IMR-90 (cell line): Measurements from ENCODE around the gene YPEL3. TPM values are rescaled to one million over a fixed set of nuclear protein-coding genes. Genes with fewer than 3 reads are reported as not detected.

Experiments used
- ATAC-seq: fragments of 200-7000 bp; cut with Tn5 transposase; 2 replicates; pipeline ENCODE4 v1.9.1; 2020; ENCODE audit warnings: low read depth, mild to moderate bottlenecking, moderate library complexity
- BruUV-seq: library from RNA; stranded (reverse); fragments of 400-500 nt; replicated peaks from 2 replicates; lab custom pipeline; 2021; lab: Mats Ljungman, UMichigan
- CTCF ChIA-PET: fragments of 300-600 bp; formaldehyde crosslinking; extraction: SDS; loops from one replicate; lab custom pipeline; 2021; ENCODE audit warnings: antibody characterized with exemption; lab: Yijun Ruan, JAX
- POLR2A ChIA-PET: fragments of 300-600 bp; sonication (Branson Sonifier 250); formaldehyde crosslinking; loops from one replicate; lab custom pipeline; 2022; ENCODE audit warnings: antibody characterized with exemption; ENCODE audit not compliant: unreplicated experiment; lab: Charles Lee
- DNase-seq: peaks from one replicate; pipeline ENCODE4 v3.0.0; 2013
- H2AFZ ChIP-seq: replicated peaks from 2 replicates; pipeline ENCODE3; 2013; ENCODE audit warnings: low read length, mild to moderate bottlenecking; ENCODE audit not compliant: poor library complexity
- H2AK5ac ChIP-seq: 2 replicates; pipeline ENCODE4 v1.6.1; 2013; ENCODE audit warnings: low read depth, low read length, inconsistent platforms
- H2AK9ac ChIP-seq: replicated peaks from 2 replicates; pipeline ENCODE3; 2013; ENCODE audit warnings: mild to moderate bottlenecking, low read depth, low read length, moderate library complexity; ENCODE audit not compliant: poor library complexity
- H2BK120ac ChIP-seq: 2 replicates; pipeline ENCODE4 v1.6.1; 2013; ENCODE audit warnings: low read depth, low read length, inconsistent platforms
- H2BK15ac ChIP-seq: 3 replicates; pipeline ENCODE4 v1.6.1; 2013; ENCODE audit warnings: low read depth, low read length, inconsistent platforms
- H2BK20ac ChIP-seq: 2 replicates; pipeline ENCODE4 v1.6.1; 2013; ENCODE audit warnings: low read depth, mild to moderate bottlenecking, inconsistent platforms, low read length, moderate library complexity
- H2BK5ac ChIP-seq: 2 replicates; pipeline ENCODE4 v1.6.1; 2013; ENCODE audit warnings: mild to moderate bottlenecking, low read depth, low read length, inconsistent platforms; ENCODE audit not compliant: poor library complexity, severe bottlenecking
- H3K14ac ChIP-seq: replicated peaks from 2 replicates; pipeline ENCODE4 v1.6.1; 2013; ENCODE audit warnings: low read depth, low read length, inconsistent platforms
- H3K18ac ChIP-seq: 2 replicates; pipeline ENCODE4 v1.6.1; 2013; ENCODE audit warnings: low read depth, low read length, control low read depth
- H3K23ac ChIP-seq: 2 replicates; pipeline ENCODE4 v1.6.1; 2013; ENCODE audit warnings: low read depth, low read length, inconsistent platforms
- H3K27ac ChIP-seq: 2 replicates; pipeline ENCODE4 v1.5.1; 2013; ENCODE audit warnings: mild to moderate bottlenecking, control low read depth, low read length; ENCODE audit not compliant: insufficient read depth
- H3K27me3 ChIP-seq: 2 replicates; pipeline ENCODE4 v1.6.1; 2013; ENCODE audit warnings: low read length; ENCODE audit not compliant: control insufficient read depth, insufficient read depth
- H3K36me3 ChIP-seq: 2 replicates; pipeline ENCODE4 v1.6.1; 2013; ENCODE audit warnings: low read length, mixed read lengths; ENCODE audit not compliant: control insufficient read depth, insufficient read depth
- H3K4ac ChIP-seq: 2 replicates; pipeline ENCODE4 v1.6.1; 2013; ENCODE audit warnings: low read depth, low read length, inconsistent platforms
- H3K4me1 ChIP-seq: 2 replicates; pipeline ENCODE4 v1.6.1; 2013; ENCODE audit warnings: low read length, mixed read lengths; ENCODE audit not compliant: control insufficient read depth, insufficient read depth
- H3K4me2 ChIP-seq: 2 replicates; pipeline ENCODE4 v1.6.1; 2013; ENCODE audit warnings: low read depth, mild to moderate bottlenecking, control low read depth, low read length, moderate library complexity
- H3K4me3 ChIP-seq: 2 replicates; pipeline ENCODE4 v1.5.1; 2013; ENCODE audit warnings: low read depth, mild to moderate bottlenecking, control low read depth, low read length, moderate library complexity; ENCODE audit not compliant: insufficient read depth
- H3K56ac ChIP-seq: 2 replicates; pipeline ENCODE4 v1.6.1; 2013; ENCODE audit warnings: low read length, inconsistent platforms; ENCODE audit not compliant: insufficient read depth; ENCODE audit errors: extremely low read depth
- H3K79me1 ChIP-seq, 2 experiments: 2 replicates each; pipeline ENCODE4 v1.6.1; 2013; ENCODE audit warnings: low read length in 2 of 2, inconsistent platforms in 1 of 2, low read depth in 1 of 2
- H3K9ac ChIP-seq: 2 replicates; pipeline ENCODE4 v1.6.1; 2013; ENCODE audit warnings: low read depth, low read length, control low read depth
- H3K9me1 ChIP-seq: 2 replicates; pipeline ENCODE4 v1.6.1; 2013; ENCODE audit warnings: low read length, inconsistent platforms; ENCODE audit not compliant: insufficient read depth
- H3K9me3 ChIP-seq: 2 replicates; pipeline ENCODE4 v1.6.1; 2013; ENCODE audit warnings: low read length; ENCODE audit not compliant: control insufficient read depth, insufficient read depth
- H4K20me1 ChIP-seq: 2 replicates; pipeline ENCODE4 v1.6.1; 2013; ENCODE audit warnings: low read length, inconsistent platforms; ENCODE audit not compliant: insufficient read depth
- H4K5ac ChIP-seq: 2 replicates; pipeline ENCODE4 v1.6.1; 2013; ENCODE audit warnings: mild to moderate bottlenecking, low read depth, low read length, control low read depth
- H4K8ac ChIP-seq, 2 experiments: 2 replicates each; pipeline ENCODE4 v1.6.1; 2013; ENCODE audit warnings: low read depth in 2 of 2, low read length in 2 of 2, control low read depth in 1 of 2, inconsistent platforms in 1 of 2
- H4K91ac ChIP-seq: 2 replicates; pipeline ENCODE4 v1.6.1; 2013; ENCODE audit warnings: low read depth, low read length, inconsistent platforms; ENCODE audit not compliant: insufficient read depth
- BHLHE40 ChIP-seq: fragments of 150-350 bp; IDR thresholded peaks from 2 replicates; pipeline ENCODE4 v1.6.1; 2016; ENCODE audit warnings: mild to moderate bottlenecking, low read depth, low read length
- CHD1 ChIP-seq: IDR thresholded peaks from 2 replicates; pipeline ENCODE4 v1.6.1; 2012; ENCODE audit warnings: low read depth, low read length, improper control_type of control experiment
- CTCF ChIP-seq: conservative IDR thresholded peaks from 2 replicates; pipeline ENCODE4 v1.5.1; 2012; ENCODE audit warnings: mild to moderate bottlenecking, low read depth, low read length, improper control_type of control experiment
- FOS ChIP-seq: fragments of 150-350 bp; IDR thresholded peaks from 2 replicates; pipeline ENCODE4 v1.6.1; 2016; ENCODE audit warnings: low read depth, low read length
- MAFK ChIP-seq: IDR thresholded peaks from 2 replicates; pipeline ENCODE4 v1.6.1; 2012; ENCODE audit warnings: low read depth, low read length, improper control_type of control experiment
- MXI1 ChIP-seq: IDR thresholded peaks from 2 replicates; pipeline ENCODE4 v1.6.1; 2012; ENCODE audit warnings: low read depth, mild to moderate bottlenecking, low read length, moderate library complexity, borderline replicate concordance
- NFE2L2 ChIP-seq: fragments of 150-350 bp; IDR thresholded peaks from 2 replicates; pipeline ENCODE4 v1.6.1; 2016; ENCODE audit warnings: low read depth, mild to moderate bottlenecking, low read length
- POLR2A ChIP-seq: IDR thresholded peaks from 2 replicates; pipeline ENCODE4 v1.6.1; 2012; ENCODE audit warnings: mild to moderate bottlenecking, low read depth, low read length
- RFX5 ChIP-seq: IDR thresholded peaks from 2 replicates; pipeline ENCODE4 v1.8.0; 2012; ENCODE audit warnings: low read depth, mild to moderate bottlenecking, low read length, moderate library complexity
- USF2 ChIP-seq: fragments of 150-350 bp; IDR thresholded peaks from 2 replicates; pipeline ENCODE4 v1.6.1; 2017; ENCODE audit warnings: mild to moderate bottlenecking, antibody characterized with exemption, low read length, low read depth
- WGBS, 2 experiments: methylation state at CpG; one replicate each; pipeline versions ENCODE4 v1.1.5 to v1.1.7; 2013; ENCODE audit warnings: missing lambda C conversion rate in 2 of 2; ENCODE audit not compliant: insufficient read length in 1 of 2; ENCODE audit errors: extremely low coverage in 2 of 2; 5-methylcytosine and 5-hydroxymethylcytosine counted together
- dilution Hi-C: fragments of 300-500 bp; cut with HindIII; formaldehyde crosslinking; loops from one replicate; pipeline ENCODE4 v1.14.3; 2018; ENCODE audit warnings: low sequenced_read_pairs; ENCODE audit not compliant: unreplicated experiment
- in situ Hi-C: fragments of 300-500 bp; cut with MboI; formaldehyde crosslinking; loops from 3 replicates; pipeline ENCODE4 v1.14.3; 2019; ENCODE audit warnings: low sequenced_read_pairs, inconsistent platforms, mixed read lengths
- intact Hi-C: fragments of 100-400 bp; cut with micrococcal nuclease; formaldehyde crosslinking; loops from 2 replicates; pipeline ENCODE4 v1.10.0; 2022
- polyA plus RNA-seq, 3 experiments: library from polyadenylated mRNA; depleted of rRNA; stranded (reverse); fragments of >200 nt; gene quantifications; 2 replicates each; pipeline ENCODE4 v1.2.3, GENCODE V29; 2012; ENCODE audit warnings: low replicate concordance in 1 of 3
- total RNA-seq: library from RNA; depleted of rRNA; stranded (reverse); fragments of >200 nt; gene quantifications from 2 replicates; pipeline ENCODE4 v1.2.3, GENCODE V29; 2012

YPEL3 gene
- total and polyA plus RNA-seq, 2 of the 4 experiments (the other 2 are of a cell fraction) = 1.1 to 25.6 TPM

- H3K9ac ChIP-seq = no peak overlapping the region
- H2AK5ac ChIP-seq = no peak overlapping the region
- WGBS, 2 experiments = 92% methylated on average over 4 of the region's 24 CpGs; no CpG with 5 or more reads in 1 of the 2 experiments
- no peak overlapping the region for H2BK15ac ChIP-seq
- H3K4ac ChIP-seq = no peak overlapping the region
- no peak overlapping the region for H4K5ac ChIP-seq
- no peak overlapping the region for H3K4me2 ChIP-seq
- dilution Hi-C loops (no loop called here), intact Hi-C loops (no loop called here), in situ Hi-C loops (no loop called here)
- ATAC-seq (no peak), DNase-seq (no peak)
- no peak overlapping the region for H4K8ac ChIP-seq
- no peak overlapping the region for H3K18ac ChIP-seq
- BruUV-seq = no TSS peak
- CTCF ChIA-PET = no interaction called here
- no peaks in the 10 kb centered on the region for H3K9me3 ChIP-seq
- no peak for TF ChIP-seq CHD1
- TF ChIP-seq BHLHE40 = no peak
- TF ChIP-seq MAFK = no peak
- no peak for TF ChIP-seq NFE2L2
- TF ChIP-seq CTCF = no peak
- TF ChIP-seq RFX5 = no peak
- no peak for TF ChIP-seq POLR2A
- TF ChIP-seq USF2 = no peak
- TF ChIP-seq MXI1 = no peak
- no peak for TF ChIP-seq FOS
- H2AFZ ChIP-seq = no peak overlapping the region
- no peak overlapping the region for H4K91ac ChIP-seq
- no peak overlapping the region for H2AK9ac ChIP-seq
- H3K9me1 ChIP-seq = no peaks in the 10 kb centered on the region
- H3K14ac ChIP-seq = no peak overlapping the region
- H4K20me1 ChIP-seq = peaks cover 31% of the 10 kb centered on the region
- H2BK20ac ChIP-seq = no peak overlapping the region
- no peak overlapping the region for H2BK5ac ChIP-seq
- H3K36me3 ChIP-seq = peaks cover 63% of the 10 kb centered on the region
- H3K4me3 ChIP-seq = no peak overlapping the region
- H3K79me1 ChIP-seq = peaks cover 25 to 39% of the 10 kb centered on the region in 2 experiments
- H3K27me3 ChIP-seq = no peaks in the 10 kb centered on the region
- H2BK120ac ChIP-seq = no peak overlapping the region
- POLR2A ChIA-PET = no interaction called here
- no peak overlapping the region for H3K56ac ChIP-seq
- H3K4me1 ChIP-seq = no peaks in the 10 kb centered on the region
- no peak overlapping the region for H3K23ac ChIP-seq
- H3K27ac ChIP-seq = no peak overlapping the region
Observed at GRCh38 chr16:30083216-30084055, 12.6 kb downstream of the YPEL3 start.
